C4-2B (cell line): ENCODE results near the gene KERA.

ENCODE experiments used
- H3K27ac ChIP-seq: fragments of 450-650 bp; 2 replicates; pipeline ENCODE4 v1.5.1; 2017
- ZFX ChIP-seq: fragments of 450-650 bp; IDR thresholded peaks from 2 replicates; pipeline ENCODE4 v1.6.1; 2017
- TF ChIP-seq, protein P1 (sequence below): fragments of 450-650 bp; conservative IDR thresholded peaks from 2 replicates; pipeline ENCODE4 v1.5.1; 2017; ENCODE audit warnings: mild to moderate bottlenecking

The KERA gene, protein sequence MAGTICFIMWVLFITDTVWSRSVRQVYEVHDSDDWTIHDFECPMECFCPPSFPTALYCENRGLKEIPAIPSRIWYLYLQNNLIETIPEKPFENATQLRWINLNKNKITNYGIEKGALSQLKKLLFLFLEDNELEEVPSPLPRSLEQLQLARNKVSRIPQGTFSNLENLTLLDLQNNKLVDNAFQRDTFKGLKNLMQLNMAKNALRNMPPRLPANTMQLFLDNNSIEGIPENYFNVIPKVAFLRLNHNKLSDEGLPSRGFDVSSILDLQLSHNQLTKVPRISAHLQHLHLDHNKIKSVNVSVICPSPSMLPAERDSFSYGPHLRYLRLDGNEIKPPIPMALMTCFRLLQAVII

DNA sequence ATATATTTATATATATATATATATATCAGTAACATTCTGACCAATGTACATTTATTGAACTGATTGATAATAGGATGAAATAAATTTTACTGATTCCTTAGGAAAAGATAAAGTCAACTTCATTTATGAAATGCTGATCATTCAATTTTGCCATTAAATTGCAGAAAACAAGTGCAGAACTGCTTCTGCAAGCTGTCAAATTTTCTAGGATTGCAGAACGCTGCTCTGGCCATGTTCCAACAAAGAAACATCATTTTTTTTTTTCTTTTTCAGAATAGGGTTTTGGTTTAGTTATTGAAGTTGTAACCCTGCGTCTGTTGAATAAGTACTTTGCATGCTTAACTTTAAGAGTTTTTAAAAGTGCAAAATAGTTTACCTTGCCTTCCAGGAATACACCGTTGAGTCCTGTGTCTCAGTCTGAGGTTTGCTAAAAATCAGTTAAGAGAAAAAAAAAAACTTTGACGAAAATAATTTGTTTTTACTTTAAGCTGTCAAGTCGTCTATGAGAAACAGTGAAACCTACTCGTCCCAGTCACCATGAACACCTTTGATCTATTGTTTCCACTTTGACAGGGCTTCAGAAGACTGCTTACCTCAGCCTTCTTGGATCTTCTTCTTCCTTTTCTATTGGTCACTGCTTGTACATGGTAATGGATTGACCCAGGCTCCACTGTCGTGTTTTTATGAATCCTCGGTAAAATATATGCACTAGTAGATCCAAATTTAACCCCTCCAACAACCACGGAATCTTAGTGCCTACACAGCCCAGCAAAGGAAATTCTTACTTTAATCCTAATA is at the start of gene KERA:
Gene KERA, minus strand, starts transcription at position 657 of the 798 bp plus-strand sequence. CDS start 1,743 bp downstream, outside the sequence.
- H3K27ac ChIP-seq, result no peak within 1 kb of the TSS
- no peak for TF ChIP-seq ZFX
- TF ChIP-seq, protein P1, sequence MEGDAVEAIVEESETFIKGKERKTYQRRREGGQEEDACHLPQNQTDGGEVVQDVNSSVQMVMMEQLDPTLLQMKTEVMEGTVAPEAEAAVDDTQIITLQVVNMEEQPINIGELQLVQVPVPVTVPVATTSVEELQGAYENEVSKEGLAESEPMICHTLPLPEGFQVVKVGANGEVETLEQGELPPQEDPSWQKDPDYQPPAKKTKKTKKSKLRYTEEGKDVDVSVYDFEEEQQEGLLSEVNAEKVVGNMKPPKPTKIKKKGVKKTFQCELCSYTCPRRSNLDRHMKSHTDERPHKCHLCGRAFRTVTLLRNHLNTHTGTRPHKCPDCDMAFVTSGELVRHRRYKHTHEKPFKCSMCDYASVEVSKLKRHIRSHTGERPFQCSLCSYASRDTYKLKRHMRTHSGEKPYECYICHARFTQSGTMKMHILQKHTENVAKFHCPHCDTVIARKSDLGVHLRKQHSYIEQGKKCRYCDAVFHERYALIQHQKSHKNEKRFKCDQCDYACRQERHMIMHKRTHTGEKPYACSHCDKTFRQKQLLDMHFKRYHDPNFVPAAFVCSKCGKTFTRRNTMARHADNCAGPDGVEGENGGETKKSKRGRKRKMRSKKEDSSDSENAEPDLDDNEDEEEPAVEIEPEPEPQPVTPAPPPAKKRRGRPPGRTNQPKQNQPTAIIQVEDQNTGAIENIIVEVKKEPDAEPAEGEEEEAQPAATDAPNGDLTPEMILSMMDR, result no peak

DNA sequence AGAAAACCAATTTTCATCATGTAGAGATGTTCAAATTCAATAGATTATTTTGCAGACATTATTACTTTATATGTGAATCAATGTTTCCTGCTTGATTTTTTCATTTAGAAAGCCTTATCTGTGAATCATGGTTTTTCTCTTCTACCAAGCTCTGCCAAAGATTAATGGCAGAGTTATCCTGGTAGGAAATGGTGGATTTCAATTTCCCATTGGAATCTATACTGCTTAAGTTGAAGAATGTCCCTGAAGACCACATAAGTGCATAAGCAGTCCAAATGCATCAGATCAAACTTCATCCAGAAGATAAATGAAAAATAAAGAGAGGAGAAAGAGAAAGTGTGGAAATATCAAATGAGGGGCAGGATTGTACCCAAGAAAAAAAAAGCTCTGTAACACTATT is 48.5 kb upstream of the KERA start:
- H3K27ac ChIP-seq, result no peak overlapping the region
- no peak for TF ChIP-seq ZFX
- TF ChIP-seq, protein P1, result no peak

DNA sequence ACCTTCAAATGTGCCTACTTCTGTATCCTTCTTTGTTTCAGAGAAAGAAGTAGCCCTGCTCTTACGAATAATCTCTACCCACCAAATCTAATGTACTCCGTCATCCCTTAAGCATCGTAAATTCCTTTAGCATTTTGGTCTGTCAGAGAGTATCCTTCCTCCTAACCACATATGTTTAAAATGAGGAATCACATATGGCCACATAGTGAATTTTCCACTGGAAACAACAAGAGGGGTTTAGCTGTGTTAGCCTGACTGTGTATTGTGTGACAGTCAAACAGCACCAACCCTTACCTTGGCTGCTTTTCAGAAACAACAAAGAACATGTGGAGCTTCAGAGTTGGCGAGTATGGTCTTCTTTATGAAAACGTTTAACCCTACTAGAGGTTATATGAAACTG is 48.0 kb upstream of the KERA start:
- TF ChIP-seq, protein P1, result no peak
- TF ChIP-seq ZFX, result no peak
- H3K27ac ChIP-seq, result no peak overlapping the region

DNA sequence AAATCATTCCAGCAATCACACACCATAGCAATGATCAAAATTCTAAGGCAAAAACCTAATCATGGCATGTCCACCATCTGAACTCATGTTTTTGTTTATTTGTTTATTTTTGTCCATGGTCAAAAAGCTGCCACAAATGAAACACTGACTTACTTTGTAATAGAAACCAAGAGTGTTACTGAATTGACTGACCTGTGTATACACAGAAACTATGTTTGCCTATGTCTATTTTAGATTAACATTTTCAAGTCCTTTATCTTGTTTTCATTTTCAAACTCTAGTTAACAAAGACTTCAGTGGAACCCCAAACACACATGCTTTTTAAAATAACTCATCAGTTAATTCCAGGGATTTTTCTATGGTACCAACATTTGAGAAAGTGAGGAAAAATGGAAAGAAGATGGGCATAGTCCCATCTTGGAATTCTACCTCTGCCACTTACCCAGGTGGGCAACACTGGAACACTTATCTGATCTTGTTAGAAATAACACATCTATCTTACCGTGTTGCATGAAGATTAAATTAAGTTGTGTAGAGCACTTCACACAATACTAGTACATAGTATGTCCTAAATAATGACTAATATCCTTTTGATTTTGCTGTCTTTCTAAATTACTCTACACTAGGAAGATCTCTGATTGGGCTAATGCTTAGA is 47.1 kb upstream of the KERA start:
- no peak overlapping the region for H3K27ac ChIP-seq
- TF ChIP-seq, protein P1, result no peak
- TF ChIP-seq ZFX, result no peak

DNA sequence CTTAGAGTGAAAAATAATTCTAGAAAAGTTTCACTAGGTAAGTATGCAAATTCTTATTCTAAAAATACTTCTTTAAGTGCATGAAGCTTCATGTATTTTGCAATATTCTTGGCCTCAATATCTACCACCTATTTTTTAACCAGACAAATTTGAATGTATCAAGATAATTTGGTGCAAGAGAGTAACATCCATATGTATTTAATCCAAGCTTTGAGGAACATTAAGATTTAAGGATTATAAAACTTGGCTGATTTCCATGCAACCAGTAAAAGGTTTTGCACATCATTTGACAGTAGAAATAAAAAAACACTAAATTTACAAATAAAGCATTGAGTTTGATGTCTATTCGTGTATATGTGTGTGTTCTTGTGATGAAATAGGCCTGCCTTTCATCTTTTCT is 45.8 kb upstream of the KERA start:
- TF ChIP-seq, protein P1, result no peak
- no peak for TF ChIP-seq ZFX

DNA sequence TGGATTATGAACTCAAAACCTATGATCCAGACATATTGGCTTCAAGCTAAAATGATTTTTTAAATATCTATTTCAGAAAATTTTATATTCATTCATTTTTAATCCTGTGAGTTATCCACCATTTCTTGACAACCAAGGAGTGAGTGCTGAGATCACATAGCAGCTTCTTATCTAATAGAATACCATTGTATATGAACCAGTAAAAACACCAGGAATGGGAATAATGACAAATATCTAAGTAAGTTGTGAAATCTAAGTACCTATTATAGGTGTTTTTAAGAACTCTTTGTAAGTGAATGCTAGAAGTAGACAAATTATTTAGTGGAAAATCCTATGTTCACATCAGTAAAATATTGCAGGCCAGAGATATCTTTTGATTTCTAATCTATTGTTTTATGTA is 45.3 kb upstream of the KERA start:
- no peak for TF ChIP-seq ZFX
- H3K27ac ChIP-seq, result no peak overlapping the region

More for the DNA sequence above, 45.8 kb upstream of the KERA start:
- no peak overlapping the region for H3K27ac ChIP-seq

DNA sequence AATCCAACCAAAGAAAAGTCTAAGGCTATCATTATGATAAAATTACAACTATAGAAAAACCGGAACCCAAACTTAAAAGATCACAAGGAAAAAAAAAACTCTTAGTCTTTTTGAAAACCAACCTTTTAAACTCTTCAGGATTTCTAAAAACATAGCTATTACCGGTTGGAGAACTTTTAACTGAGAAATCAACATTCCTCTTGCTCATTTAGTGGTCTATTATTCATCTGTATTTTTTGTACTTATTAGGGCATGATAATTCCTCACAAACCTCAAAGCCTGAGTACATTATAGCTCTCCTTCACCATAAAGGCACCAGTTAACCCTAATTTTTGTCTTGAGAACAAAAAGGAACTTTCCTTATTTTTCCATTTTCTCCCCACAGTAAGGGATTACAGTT is 43.1 kb upstream of the KERA start:
- no peak for TF ChIP-seq ZFX
- TF ChIP-seq, protein P1, result no peak
- no peak overlapping the region for H3K27ac ChIP-seq
